ENCODE measurements around the gene ZNF184.
"Not testable (repeated sequence)": the region's sequence is repeated elsewhere in the genome, so short reads cannot be mapped to it uniquely, and the experiment has no call there.

Gene ZNF184

DNA sequence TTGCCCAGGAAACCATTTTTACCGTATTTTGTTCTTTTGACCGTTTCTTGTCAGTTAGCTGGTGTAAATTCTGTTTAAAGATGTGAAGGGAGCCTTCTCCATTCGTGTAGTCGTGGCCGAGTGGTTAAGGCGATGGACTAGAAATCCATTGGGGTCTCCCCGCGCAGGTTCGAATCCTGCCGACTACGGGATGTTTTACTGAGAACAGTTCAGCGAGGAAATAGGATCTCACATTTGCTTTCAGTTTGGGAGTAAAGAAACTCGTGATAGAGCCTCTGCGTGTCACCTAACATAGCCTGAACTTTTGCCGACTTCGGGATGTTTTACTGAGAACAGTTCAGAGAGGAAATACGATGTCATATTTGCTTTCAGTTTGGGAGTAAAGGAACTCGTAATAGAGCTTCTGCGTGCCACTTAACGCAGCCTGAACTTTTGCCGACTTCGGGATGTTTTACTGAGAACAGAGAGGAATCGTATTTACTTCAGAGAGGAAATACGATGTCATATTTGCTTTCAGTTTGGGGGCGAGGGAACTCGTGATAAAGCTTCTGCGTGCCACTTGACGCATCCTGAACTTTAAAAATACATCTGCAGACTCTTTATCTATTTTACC, 5.9 kb upstream of the ZNF184 start:
- peak; percentile 94 for DNase-seq

DNA sequence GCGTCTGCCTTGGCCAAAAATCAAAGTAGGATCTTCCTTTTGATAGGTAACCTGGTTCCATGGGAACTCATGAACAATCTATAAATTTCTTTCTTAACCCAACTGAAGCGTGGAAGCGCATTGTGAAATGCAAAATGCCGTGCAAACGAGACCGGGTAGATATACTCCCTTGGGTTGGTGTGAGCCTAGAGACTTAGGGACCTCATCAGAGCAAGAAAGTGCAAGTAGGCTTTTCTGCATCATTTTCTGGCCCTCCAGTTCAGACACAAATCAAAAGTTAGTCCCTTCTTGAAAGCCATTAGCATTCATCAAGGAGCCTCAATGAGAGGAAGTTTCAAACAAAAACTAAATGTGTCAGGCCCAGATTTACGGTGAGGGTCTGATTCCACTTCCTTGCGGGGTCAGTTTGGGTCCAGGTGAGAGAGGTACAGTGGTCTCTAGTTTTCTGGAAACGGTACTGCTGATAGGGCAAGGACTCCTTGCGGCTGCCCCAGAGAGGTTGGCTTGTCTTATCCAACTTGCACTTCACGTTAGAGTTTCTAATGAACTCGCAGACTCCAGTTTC, 5.3 kb upstream of the ZNF184 start:
- DNase-seq, result no peak

DNA sequence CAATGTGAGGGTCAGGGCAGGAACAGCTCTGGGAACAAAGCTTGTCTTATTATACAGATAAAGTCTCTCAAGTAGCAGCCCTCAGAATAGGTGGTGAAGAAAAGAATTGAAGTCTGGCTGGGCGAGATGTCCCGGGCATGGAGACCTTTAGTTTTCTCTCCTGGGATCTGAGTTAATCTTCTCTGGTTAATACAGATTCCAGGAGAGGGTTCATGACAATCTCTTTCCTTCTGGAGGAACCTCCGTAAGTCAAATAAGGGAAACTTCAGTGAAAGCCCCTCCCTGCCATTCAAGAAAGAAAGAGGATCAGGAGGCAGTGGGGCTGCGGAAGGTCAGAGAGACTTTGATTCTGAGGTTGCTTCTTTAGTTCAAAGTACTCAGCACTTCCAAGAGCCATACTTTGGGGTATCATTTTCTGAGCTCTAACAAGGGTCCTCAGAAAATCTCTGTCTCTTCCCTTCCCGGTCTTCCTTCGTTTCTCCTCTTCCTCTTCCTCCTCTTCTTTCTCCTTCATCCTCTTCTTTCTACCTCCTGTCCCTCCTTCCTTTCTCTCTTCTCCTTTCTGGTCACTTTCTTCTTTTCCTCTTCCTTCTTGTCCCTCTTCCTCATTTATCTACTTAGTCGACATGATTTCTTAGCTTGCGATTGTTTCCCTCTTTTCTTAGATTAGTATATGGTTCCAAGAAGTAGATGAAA, 4.6 kb upstream of the ZNF184 start:
- DNase-seq, result no peak

DNA sequence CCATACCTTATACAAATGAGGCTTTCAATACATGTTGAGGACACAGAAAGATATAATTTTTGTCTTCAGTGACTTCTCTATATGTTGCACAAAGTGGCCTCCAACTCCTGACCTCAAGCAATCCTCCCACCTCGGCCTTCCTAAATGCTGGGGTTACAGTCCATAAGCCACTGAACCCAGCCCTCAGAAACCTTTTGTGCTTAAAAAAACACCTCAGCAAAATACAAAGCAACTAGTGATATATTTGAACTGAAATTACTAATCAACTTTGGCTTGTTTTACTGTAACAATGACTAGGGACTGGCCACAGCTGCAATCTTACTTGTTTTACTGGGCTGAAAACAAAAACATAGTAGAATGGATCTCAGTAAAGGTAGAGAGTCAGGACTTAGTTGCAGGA, 3.2 kb upstream of the ZNF184 start:
- no peak for DNase-seq

DNA sequence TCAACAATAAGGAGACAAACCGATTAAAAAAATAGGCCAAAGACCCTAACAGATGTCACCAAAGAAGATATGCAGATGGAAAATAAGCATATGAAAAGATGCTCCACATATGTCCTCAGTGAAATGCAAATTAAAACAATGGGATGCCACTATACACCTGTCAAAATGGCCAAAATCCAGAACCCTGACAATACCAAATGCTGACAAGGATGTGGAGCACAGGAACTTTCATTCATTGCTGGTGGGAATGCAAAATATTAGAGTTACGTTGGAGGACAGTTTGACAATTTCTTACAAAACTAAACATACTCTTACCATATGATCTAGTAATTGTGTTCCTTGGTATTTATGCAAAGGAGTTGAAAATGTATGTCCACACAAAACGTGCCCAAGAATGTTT, 1.8 kb upstream of the ZNF184 start:
- no peak for DNase-seq

DNA sequence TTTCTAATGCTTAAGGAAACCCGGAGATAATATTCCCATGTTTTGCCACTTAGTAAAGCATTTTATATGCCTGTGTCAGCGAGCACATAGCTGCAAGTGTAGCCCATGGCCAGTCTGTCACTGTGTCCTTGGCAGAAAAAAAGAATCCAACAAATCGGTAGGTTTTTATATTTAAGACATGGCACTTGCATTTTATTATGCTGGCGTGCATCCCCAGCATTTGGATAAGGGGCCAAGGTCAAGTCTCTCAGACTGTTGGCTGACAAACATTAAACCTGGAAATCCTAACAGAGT, 1.2 kb upstream of the ZNF184 start:
- DNase-seq, result no peak

DNA sequence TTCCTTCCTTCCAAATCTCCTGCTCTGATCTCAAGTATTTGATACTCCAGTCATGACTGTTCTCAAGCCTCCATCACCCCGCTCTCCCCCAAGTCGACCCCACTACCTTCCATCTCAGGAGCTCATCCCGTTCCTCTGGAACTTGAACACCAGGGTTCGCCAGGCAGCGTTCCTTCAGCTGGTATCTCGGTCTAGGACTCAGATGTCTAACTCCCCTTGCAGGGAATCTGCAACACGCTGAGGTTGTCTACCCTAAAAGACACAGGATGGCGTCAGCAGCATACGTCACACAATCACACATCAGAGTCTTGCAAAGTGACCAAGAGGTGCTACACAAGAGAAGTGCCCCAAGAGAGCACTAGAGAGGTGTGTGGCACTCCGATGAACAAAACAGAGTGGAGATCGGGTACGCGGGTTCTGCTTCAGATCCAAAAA, 706 bp downstream of the ZNF184 start:
- peak; percentile 88 for DNase-seq

DNA sequence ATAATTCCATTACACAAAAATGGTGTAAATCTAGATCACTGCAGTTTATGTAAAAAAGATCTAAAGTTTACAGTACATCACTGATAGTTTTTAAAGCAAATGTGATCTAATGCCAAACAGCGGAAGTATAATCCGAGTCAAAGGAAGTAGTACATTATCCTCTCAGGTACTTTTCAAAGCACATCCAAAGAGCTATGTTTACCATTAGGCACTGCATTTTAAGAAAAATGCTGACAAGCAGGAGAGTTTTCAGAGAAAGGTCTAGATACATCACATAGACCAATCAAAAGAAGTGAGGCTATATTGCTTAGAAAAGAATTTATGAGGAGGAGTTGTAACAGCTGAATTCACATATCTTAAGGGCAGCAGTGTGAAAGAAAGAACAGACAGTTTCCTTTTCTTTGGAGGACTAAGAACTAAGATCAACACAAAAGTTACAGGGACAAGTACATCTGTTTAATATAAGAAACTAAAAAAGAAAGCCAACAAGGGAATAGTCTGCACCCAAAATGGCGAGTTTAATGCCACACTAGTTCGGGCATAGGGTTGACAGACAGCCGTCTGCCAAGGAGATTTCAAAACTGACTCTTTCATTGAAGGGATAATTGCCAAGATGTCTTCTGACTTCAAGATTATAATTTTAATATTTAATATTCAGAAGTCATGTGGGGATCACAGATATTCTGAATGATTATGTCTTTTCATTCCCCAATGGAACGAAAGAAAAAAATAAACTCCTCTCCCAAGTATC, 1.4 kb downstream of the ZNF184 start:
- no peak for DNase-seq

DNA sequence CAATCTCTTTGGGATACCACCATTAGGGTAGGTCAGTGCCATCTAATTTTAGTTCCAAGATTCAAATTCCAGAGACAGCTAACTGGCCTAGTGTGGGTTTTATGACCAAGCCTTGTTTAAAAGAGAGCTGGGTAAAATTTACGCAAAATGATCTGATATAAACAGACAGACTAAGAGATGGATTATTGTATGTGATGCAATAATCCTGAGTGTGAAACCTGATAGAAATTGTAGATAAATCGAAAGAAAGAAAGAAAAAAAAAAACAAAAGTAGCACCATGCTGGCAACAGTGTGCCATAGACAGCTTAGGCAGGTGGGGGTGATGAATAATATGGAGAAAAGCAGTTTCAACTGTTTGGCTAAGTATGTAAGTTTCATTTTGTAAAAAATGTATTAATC, 2.9 kb downstream of the ZNF184 start:
- DNase-seq, result no peak

DNA sequence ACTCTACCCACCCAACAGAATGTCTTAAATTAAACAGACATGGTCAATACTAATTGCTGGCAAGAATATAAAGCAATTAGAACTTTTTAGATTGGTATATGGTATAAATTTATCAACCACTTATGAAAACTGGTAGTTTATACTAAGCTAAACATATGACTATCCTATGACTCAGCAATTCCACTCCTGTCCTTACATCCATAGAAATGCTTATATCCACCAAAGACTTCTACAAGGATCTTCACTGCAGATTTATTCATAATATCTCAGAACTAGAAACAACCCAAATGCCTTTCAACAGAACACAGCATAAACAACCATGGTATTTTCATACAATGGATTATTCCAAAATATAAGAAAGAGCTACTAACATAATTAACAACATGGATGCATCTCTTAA, 4.6 kb downstream of the ZNF184 start:
- DNase-seq, result no peak

DNA sequence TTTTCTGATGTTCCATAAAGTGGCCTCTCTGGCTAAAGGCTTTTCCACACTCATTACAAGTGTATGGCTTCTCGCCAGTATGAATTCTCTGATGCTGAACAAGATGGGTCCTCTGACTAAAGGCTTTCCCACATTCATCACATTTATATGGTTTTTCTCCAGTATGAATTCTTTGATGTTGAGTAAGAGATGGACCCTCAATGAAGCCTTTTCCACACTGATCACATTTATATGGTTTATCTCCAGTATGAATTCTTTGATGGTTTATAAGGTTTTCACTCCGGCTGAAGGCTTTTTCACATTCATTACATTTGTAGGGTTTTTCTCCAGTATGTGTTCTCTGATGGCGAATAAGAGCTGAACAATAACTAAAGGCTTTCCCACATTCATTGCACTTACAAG, 20.4 kb downstream of the ZNF184 start:
- no peak for DNase-seq

DNA sequence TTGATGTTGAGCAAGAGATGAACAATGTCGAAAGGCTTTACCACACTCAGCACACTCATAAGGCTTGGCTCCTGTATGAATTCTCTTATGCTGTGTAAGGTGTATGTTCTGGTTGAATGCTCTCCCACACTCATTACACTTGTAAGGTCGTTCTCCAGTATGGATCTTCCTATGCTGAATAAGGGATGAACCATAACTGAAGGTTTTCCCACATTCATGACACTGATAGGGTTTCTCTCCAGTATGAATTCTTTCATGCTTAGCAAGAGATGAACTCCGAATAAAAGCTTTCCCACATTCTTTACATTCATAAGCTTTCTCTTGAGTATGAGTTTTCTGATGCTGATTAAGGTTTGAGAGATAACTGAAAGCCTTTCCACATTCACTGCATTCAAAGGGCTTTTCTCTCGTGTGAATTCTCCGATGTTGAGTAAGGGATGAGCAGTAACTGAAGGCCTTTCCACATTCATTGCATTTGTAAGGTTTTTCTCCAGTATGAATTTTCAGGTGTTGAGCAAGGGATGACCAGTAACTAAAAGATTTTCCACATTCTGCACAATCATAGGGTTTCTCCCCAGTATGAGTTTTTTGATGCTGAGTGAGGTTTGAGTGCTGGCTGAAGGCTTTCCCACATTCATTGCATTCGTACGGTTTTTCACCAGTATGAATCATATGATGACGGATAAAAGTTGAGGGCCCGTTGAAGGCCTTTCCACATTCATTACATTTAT, 21.1 kb downstream of the ZNF184 start:
- DNase-seq, result no peak

DNA sequence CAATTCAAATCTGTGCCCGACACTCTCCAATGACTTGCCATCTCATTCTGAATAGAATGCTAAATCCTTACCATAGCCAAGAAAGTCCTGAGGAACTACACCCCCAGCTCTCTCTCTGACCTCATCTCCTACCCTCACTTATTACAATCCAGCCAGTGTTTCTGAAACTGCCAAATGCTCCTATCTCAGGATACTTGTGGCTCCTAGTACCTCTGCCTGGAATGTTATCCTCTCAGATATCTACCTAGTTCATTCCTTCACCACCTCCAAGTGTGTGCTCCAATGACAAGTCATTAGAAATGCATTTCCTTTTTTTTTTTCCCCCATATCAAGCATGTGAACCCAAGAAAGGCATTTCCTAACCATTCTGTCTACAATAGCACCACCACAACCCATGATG, 24.4 kb downstream of the ZNF184 start:
- no peak for DNase-seq

DNA sequence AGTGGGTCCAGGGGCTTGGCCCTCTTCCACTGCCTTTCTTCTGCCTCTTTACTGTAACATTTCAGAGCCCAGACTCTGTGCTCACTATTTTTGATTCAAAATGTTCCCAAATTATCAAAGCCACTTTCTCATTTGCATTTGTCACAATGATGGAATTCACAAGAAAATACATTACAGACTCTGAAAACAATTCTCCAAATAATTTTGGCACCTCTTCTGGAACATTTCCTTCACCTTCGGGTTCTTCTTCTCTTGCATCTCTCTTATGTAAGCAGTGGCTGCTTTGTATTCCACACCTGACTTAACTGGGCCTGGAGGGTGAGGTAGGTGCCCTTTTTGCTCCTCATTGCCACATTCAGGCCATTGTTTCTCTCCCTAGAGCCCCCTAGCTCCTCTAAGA, 30.0 kb downstream of the ZNF184 start:
- no peak for DNase-seq

DNA sequence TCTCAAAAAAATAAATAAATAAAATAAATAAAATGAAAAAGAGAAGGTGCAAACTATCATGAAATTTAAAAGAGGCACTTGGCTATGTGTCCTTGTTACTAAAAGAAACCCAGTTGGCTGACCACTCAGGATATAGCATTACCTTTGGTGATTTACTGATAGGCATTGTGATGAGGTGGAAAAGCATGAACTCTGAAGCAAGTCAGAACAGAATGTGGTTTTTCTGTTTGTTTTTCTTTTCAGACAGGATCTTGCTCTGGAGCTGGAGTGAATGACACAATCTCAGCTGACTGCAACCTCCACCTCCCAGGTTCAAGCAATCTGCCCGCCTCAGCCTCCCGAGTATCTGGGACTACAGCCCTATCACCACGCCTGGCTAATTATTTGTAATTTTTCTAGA, 31.9 kb downstream of the ZNF184 start:
- no peak for DNase-seq

DNA sequence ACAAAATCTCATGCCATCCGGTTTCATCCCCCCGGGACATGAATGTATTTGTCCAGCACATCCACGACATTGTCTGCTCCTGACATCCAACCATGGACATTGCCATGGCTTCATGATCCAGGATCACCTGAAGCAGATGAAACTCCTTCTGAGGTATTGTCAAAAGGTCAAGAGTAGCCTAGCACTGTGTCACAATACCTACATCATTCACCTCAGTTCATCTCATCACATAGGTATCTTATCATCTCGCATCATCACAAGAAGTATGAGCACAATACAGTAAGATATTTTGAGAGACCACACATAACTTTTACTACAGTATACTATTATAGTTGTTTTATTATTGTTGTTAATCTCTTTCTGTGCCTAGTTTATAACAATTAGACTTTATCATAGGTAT, 33.5 kb downstream of the ZNF184 start:
- no peak for DNase-seq

DNA sequence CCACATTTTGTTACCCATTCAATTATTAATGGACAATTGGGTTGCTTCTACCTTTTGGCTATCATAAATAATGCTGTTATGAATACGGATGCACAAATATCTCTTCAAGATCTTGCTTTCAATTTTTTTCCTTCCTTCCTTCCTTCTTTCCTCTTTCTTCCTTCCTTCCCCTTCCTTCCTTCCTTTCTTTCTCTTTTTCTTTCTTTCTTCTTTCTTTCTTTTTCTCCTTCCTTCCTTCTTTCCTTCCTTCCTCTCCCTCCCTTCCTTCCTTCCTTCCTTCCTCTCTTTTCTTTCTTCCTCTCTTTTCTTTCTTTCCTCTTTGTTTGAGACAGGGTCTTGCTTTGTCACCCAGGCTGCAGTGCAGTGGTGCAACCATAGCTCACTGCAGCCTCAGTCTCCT, 39.2 kb downstream of the ZNF184 start:
- DNase-seq, result no peak

DNA sequence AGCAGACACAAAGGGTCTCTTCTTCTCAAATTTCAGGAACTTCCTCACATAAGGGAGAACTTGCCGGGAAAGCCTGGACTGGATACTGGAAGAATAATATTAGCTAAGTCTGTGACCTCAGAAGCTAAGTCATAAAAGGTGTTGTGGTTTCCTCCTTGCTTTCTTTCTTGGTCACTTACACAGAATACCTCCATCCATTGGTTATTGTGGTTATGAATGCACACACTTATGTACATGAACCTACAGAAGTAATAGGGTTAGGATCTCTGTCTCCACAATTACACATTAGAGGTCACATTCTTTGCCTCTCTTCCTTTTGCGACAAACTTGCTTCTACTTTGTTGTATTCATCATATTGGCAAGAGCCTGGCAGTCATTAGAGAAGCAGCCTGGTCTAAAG, 43.9 kb downstream of the ZNF184 start:
- no peak for DNase-seq

DNA sequence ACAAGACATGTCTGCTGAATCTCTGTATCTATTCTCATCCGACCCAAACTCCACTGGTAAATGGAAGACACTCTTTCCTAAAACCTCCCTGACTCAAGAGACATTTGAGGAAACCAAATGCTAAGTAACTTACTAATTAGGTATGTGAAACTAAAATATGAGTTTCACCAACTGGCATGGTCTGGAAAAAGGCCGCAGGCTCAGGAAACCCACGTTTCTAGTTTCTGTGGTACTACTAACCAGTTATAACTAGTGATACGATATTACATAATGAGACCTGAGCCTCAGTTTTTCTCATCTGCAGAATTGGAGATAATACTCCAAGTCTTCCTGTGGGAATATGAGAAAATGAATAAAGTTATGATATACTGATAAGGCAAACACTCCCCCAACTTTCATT, 44.4 kb downstream of the ZNF184 start:
- DNase-seq, result no peak

DNA sequence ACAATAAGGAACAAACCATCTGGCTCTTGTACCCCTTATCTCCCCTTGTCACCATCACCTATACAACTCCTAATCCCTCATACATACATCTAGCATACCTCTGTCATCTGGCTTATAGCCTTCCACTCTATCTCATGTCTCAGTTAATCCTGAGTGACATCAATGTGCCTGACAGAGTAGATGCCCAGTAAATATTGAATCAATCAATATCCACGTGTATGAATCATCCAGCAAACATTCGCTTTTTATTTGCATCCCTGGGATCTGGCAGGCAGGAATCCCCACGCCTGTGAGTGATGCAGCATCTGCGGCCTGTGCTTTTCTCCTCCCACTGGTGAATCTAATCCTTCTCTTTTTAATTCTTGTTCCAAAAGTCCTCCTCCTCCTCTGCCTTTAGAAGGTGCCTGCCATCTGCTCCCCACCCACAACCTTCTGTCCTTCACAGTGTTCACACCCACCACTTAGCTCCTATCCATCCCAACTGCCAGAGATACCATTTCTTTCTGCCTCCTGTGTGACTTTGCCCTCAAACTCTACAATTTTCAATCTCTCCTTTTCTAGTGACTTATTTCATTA, 46.8 kb downstream of the ZNF184 start:
- DNase-seq, result no peak

DNA sequence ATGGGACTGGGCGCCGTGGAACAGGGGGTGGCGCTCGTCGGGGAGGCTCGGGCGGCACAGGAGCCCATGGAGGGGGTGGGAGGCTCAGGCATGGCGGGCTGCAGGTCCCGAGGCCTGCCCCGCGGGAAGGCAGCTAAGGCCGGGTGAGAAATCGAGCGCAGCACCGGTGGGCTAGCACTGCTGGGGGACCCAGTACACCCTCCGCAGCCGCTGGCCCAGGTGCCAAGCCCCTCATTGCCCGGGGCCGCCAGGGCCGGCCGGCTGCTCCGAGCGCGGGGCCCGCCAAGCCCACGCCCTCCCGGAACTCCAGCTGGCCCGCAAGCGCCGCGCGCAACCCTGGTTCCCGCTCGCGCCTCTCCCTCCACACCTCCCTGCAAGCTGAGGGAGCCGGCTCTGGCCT, 48.1 kb downstream of the ZNF184 start:
- not testable (repeated sequence) for DNase-seq

DNA sequence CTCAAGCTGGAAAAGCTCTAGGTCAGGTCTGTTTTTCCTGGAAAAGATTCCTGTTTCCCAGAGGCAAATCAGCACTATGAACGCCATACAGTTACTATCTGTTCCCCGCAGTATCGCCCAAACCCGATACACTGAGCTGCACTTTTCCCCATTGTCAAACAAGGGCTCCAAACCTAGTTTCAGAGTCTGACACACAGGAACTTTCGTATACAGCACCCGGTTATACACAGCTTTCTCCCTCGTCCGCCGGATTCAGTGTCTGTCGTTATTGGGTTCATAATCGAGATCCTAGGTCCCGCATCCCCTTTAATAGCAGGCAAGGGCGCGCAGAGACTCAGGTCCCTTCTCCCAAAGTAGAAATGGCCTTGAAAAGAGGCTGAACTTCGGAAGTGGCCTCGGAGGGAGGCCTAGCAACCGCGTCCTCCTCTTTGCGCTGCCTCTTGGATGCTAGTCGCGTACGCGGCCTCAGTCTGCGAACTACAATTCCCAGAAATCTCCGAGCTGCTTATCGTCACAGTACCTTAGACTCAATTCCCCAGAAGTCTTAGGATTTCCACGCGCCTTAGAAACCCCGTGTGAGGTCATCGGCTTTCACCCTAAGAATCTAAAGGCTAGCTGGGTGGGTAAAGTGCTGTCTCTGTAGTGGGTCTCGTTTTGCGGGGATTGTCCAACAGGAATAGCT, 50.1 kb downstream of the ZNF184 start:
- no peak for DNase-seq

DNA sequence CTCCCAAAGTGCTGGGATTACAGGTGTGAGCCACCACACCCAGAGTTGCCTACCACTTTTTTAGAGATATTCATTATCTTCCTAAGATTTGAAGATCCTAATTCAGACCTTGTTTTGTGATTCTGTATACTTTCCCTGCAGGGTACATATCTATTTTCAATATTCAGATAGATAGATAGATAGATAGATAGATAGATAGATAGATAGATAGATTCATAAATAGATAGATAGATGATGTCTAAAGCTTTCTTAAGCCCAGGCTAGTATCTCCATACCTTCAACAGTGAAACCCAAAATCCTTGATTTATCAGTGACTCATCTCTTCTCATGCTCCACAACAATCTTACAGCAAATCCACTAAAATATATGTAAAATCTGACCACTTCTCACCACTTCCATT, 53.5 kb downstream of the ZNF184 start:
- no peak for DNase-seq

Data from CD4-positive, alpha-beta T cell treated with Interleukin-15 for 1 hour (primary cell).